GM18511 (cell line): Measurements from ENCODE around the gene APBB2.
A peak's percentile ranks its signal among the peaks of the same experiment; 100 is the strongest.

Experiments
- ATAC-seq: cut with Tn5 transposase; IDR thresholded peaks from one replicate; pipeline ENCODE4 v1.9.1; 2021; ENCODE audit warnings: mild to moderate bottlenecking, moderate library complexity; ENCODE audit not compliant: unreplicated experiment

APBB2 gene

GRCh38 chr4:41214136-41214824, at the start of gene APBB2:
Gene APBB2 (minus strand): TSS chr4:41214542. CDS start chr4:41033254, 181,288 bp downstream.
- ATAC-seq, result peak; percentile 60

GRCh38 chr4:41262198-41262597, 47.9 kb upstream of the APBB2 start:
- no peak for ATAC-seq

- ATAC-seq, result no peak
Measured at GRCh38 chr4:41260116-41260733, 45.9 kb upstream of the APBB2 start.

GRCh38 chr4:41258783-41259182, 44.4 kb upstream of the APBB2 start:
- no peak for ATAC-seq

GRCh38 chr4:41257906-41258305, 43.6 kb upstream of the APBB2 start:
- ATAC-seq, result peak; percentile 4

GRCh38 chr4:41257257-41257901, 43.0 kb upstream of the APBB2 start:
- peak; percentile 53 for ATAC-seq

- peak; percentile 18 for ATAC-seq
Measured at GRCh38 chr4:41256740-41257256, 42.5 kb upstream of the APBB2 start, which contains the start of gene UCHL1. Gene UCHL1 (plus strand): TSS chr4:41256928. CDS start chr4:41256977, 49 bp downstream.

- ATAC-seq, result no peak
Measured at GRCh38 chr4:41256131-41256739, 41.9 kb upstream of the APBB2 start.

- no peak for ATAC-seq
Measured at GRCh38 chr4:41245983-41246382, 31.6 kb upstream of the APBB2 start.

- no peak for ATAC-seq
Measured at GRCh38 chr4:41241919-41242318, 27.6 kb upstream of the APBB2 start.

GRCh38 chr4:41236508-41236907, 22.2 kb upstream of the APBB2 start:
- ATAC-seq, result no peak

GRCh38 chr4:41236032-41236431, 21.7 kb upstream of the APBB2 start:
- no peak for ATAC-seq

GRCh38 chr4:41232856-41233255, 18.5 kb upstream of the APBB2 start:
- no peak for ATAC-seq

GRCh38 chr4:41232406-41232805, 18.1 kb upstream of the APBB2 start:
- ATAC-seq, result no peak

- no peak for ATAC-seq
Measured at GRCh38 chr4:41227902-41228301, 13.6 kb upstream of the APBB2 start.

GRCh38 chr4:41221850-41222645, 7.7 kb upstream of the APBB2 start:
- no peak for ATAC-seq

GRCh38 chr4:41219421-41219950, 5.1 kb upstream of the APBB2 start:
- ATAC-seq, result no peak

- no peak for ATAC-seq
Measured at GRCh38 chr4:41218703-41219102, 4.4 kb upstream of the APBB2 start.

- no peak for ATAC-seq
Measured at GRCh38 chr4:41217374-41217773, 3.0 kb upstream of the APBB2 start.

GRCh38 chr4:41217020-41217333, 2.6 kb upstream of the APBB2 start:
- ATAC-seq, result no peak
